GM21576 (cell line): ENCODE measurements around the gene ADAM17.
"Not testable (repeated sequence)": the region's sequence is repeated elsewhere in the genome, so short reads cannot be mapped to it uniquely, and the experiment has no call there.

ENCODE experiments used
- ATAC-seq: cut with Tn5 transposase; IDR thresholded peaks from one replicate; pipeline ENCODE4 v1.9.1; 2021; ENCODE audit warnings: mild to moderate bottlenecking, moderate library complexity; ENCODE audit not compliant: unreplicated experiment

The ADAM17 gene

GRCh38 chr2:9555297-9556120 lies at the start of gene ADAM17:
Gene ADAM17, minus strand, starts transcription at chr2:9555830. Its CDS starts 225 bp downstream, at chr2:9555605.
- ATAC-seq, result peak; percentile 83

- ATAC-seq, result no peak
Measured at GRCh38 chr2:9602412-9602811, 46.8 kb upstream of the ADAM17 start.

DNA sequence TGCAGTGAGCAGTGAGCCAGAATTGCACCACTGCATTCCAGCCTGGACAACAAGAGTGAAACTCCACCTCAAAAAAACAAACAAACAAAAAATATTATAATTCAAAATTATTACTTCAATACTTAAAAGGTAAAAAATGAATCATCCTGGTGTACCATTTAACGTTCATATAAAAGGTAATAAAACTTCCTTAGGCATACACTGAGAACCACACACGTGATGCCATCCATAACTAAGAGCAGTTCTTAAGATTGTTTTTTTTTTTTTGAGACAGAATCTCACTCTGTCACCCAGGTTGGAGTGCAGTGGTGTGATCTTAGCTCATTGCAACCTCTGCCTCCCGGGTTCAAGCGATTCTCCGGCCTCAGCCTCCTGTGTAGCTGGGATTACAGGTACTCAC lies 45.8 kb upstream of the ADAM17 start:
- ATAC-seq, result no peak

DNA sequence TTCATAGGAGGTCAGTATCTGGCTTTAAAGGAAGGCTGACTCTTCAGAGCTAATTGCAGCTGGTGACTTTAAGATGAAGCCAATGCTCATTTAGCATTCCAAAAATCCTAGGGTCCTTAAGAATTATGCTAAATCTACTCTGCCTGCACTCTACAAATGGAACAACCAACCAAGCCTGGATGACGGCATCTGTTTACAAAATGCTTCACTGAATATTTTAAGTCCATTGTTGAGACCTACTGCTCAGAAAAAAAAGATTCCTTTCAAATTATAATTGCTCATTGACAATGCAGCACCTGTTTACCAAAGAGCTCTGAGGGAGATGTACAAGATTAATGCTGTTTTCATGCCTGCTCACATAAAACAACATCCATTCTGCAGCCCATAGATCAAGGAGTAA lies 43.8 kb upstream of the ADAM17 start:
- no peak for ATAC-seq

DNA sequence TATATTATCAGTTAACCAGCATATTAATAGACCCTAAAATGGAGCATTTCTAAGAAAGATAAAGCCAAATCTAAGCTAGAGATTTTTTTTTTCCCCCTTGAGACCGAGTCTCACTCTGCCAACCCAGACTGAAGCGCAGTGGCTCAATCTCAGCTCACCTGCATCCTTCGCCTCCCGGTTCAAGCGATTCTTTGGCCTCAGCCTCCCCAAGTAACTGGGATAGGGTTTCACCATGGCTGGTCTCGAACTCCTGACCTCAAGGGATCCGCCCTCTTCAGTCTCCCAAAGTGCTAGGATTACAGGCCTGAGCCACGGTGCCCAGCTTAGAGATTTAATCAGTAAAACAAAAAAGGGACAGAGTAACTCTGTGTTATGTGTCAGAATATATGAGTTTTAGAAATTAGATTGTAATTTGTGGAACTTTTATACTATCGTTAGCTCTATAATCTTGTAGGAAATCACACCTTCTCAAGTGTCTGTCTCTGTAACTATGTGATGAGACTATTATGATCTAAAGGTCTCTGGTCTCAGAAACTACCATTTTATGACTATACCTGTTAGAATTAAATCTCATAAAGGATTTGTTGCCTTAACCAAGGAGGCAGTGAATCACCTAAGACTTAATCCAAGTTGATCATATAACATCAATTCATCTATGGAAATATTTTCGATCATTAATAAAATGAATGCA lies 41.1 kb upstream of the ADAM17 start:
- ATAC-seq, result no peak

DNA sequence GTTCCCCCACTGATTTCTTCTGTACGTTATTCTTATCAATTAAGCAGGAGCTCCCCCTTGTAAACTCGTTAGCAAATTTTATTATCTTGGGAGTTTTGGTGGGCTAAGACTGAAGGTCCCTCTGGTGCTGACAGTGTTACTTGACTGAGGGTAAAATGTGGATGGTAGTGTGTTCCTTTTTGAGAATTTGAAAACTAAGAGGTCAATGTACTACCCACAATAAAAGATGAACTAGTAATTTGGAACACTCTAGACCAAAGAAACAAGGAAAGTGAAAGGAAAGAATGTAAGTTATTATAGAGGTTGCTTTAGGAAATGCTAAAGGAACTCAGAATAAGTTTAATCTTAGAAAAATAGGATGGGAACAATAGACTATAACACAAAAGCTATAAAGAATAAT lies 40.1 kb upstream of the ADAM17 start:
- ATAC-seq, result no peak

- ATAC-seq, result not testable (repeated sequence)
Measured at GRCh38 chr2:9595256-9595655, 39.6 kb upstream of the ADAM17 start.

GRCh38 chr2:9594366-9595054 lies 38.9 kb upstream of the ADAM17 start:
- ATAC-seq, result no peak

GRCh38 chr2:9593925-9594324 lies 38.3 kb upstream of the ADAM17 start:
- no peak for ATAC-seq

- ATAC-seq, result no peak
Measured at GRCh38 chr2:9592699-9593098, 37.1 kb upstream of the ADAM17 start.

GRCh38 chr2:9590641-9591040 lies 35.0 kb upstream of the ADAM17 start:
- no peak for ATAC-seq

DNA sequence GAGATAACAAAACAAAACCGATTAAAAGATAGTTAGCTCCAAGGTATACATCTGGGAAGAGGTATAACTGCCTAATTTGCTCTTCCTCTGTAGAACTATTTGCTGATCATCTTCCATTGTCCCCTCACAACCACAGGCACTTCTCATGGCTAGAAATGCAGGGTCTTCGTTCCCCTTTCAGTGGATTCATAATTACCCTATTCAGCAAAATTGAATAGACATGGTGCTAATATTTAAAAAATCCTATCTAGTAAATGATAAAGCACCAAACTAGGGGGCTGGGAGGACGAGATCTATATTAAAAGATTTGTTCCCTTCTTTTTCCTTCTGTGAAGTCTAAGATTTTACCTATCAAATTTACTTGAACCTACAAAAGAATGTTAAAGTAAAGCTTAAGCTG lies 30.8 kb upstream of the ADAM17 start:
- ATAC-seq, result no peak

DNA sequence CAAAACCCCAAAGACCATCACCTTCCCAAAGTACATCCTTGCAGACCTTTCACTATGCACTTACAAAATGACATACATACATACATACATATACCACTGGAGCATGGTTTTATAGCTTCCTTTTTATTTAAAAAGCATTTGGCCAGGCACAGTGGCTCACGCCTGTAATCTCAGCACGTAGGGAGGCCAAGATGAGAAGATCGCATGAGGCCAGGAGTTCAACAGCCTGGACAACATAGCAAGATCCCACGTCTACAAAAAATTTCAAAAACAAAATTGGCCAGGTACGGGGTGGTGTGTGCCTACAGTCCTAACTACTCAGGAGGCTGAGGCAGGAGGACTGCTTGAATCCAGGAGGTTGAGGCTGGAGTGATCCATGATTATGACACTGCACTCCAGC lies 29.9 kb upstream of the ADAM17 start:
- no peak for ATAC-seq

- not testable (repeated sequence) for ATAC-seq
Measured at GRCh38 chr2:9584902-9585301, 29.3 kb upstream of the ADAM17 start.

- no peak for ATAC-seq
Measured at GRCh38 chr2:9582624-9583023, 27.0 kb upstream of the ADAM17 start.

DNA sequence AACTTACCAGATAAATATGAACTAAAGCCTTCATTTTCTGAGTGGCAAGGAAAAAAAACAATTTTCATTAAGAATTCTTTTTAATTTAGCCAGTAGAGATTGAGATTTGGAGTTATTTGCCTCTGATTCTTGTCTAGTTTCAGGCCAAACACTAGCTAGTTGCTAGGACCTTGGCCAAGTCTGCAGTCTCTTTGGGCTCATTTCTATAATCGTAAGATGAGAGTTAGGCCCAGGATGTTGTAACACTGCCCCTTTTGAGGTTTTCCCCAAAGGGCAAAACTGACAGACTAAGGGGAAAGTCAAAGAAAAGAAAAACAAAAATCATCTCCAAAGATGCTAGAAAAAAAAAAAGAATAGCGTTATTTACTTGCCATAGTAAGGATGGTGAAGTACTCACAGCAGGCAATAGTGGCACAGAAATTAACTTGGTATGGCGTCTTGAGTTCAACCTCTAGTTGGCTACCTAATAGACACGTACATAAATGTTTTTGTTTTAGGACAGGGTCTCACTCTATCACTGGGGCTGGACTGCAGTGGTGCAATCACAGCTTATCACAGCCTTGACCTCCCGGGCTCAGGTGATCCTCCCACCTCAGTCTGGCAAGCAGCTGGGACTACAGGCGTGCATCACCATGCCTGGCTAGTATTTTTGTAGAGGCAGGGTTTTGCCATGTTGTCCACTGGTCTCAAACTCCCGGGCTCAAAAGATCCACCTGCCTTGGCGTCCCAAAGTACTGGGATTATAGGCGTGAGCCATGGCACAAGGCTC lies 23.0 kb upstream of the ADAM17 start:
- ATAC-seq, result no peak

GRCh38 chr2:9574331-9574730 lies 18.7 kb upstream of the ADAM17 start:
- ATAC-seq, result no peak

DNA sequence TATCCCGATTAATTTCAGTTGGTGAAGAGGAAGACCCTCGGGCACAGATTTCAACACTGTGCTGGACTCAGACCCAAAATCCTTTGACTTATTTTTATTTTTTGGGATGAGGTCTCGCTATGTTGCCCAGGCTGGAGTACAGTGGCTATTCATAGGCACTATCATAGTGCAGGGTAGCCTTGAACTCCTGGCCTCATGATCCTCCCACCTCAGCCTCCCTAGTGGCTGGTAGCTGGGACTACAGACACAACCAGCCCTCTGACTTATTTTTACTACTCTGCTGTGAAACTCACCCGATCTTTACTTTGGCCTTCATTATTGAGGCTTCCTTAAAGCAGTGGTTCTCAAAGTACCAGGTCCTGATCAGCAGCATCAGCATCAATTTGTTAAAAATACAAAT lies 18.2 kb upstream of the ADAM17 start:
- no peak for ATAC-seq

DNA sequence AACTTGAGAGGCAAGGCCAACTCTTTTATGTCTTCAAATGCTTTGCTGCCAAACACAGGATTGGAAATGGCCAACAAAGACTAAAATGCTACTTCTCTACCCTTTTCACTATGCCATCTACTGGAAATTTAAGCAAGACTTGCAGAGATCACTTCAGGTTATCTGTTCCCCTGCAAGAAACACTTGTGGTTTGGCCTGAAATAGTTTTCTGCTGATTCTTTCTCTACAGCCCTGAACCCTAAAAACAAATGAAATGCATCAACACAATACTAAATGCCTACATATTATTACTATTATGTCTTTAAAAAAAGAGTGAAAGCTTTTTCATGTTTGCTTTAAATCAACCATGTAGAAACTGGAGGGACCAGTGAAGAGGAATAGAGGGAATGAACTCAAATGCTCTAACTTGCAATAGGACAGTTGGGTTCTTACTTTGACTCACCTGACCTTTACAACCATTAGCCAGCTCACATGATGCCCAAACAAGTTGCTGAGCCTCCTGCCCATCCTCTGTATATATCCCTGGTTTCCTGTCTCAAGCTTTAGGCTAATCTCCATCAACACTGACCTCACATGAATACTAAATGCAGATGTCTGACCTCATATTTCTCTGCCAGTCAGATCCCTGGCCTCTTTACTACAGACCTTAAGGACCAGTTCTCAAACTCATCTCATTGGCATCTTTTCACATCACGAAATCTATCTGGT lies 17.5 kb upstream of the ADAM17 start:
- ATAC-seq, result no peak
